CD4-positive, alpha-beta T cell treated with Interferon gamma for 1 hour (primary cell): ENCODE data around the gene FADS2.
A peak's percentile ranks its signal among the peaks of the same experiment; 100 is the strongest.

ENCODE experiments used
- DNase-seq: peaks from one replicate; pipeline ENCODE4 v3.0.0-alpha.2; 2020

The FADS2 gene

GRCh38 chr11:61826930-61827570 is 1.1 kb upstream of the FADS2 start:
- DNase-seq, result peak; percentile 15

- DNase-seq, result no peak
These were observed 204 bp downstream of the FADS2 start for GRCh38 chr11:61828379-61828628.

GRCh38 chr11:61828629-61829407 is 718 bp downstream of the FADS2 start:
- no peak for DNase-seq

- no peak for DNase-seq
These were observed 1.7 kb downstream of the FADS2 start for GRCh38 chr11:61829806-61830205.

GRCh38 chr11:61830237-61831105 is 2.4 kb downstream of the FADS2 start:
- no peak for DNase-seq

GRCh38 chr11:61832207-61832606 is 4.1 kb downstream of the FADS2 start:
- no peak for DNase-seq

GRCh38 chr11:61832754-61833153 is 4.7 kb downstream of the FADS2 start:
- no peak for DNase-seq

GRCh38 chr11:61833471-61833870 is 5.4 kb downstream of the FADS2 start:
- peak; percentile 25 for DNase-seq

- no peak for DNase-seq
These were observed 5.8 kb downstream of the FADS2 start for GRCh38 chr11:61833926-61834277.

GRCh38 chr11:61834278-61835048 is 6.4 kb downstream of the FADS2 start:
- DNase-seq, result peak; percentile 64

- DNase-seq, result no peak
These were observed 8.1 kb downstream of the FADS2 start for GRCh38 chr11:61836193-61836592.

GRCh38 chr11:61837411-61838005 is 9.4 kb downstream of the FADS2 start:
- no peak for DNase-seq

- no peak for DNase-seq
These were observed 10.4 kb downstream of the FADS2 start for GRCh38 chr11:61838501-61838900.

- DNase-seq, result no peak
These were observed 10.8 kb downstream of the FADS2 start for GRCh38 chr11:61838921-61839320.

- DNase-seq, result no peak
These were observed 11.6 kb downstream of the FADS2 start for GRCh38 chr11:61839742-61840141.

GRCh38 chr11:61840371-61840770 is 12.3 kb downstream of the FADS2 start:
- no peak for DNase-seq

GRCh38 chr11:61841636-61842527 is 13.8 kb downstream of the FADS2 start:
- no peak for DNase-seq

- DNase-seq, result no peak
These were observed 14.4 kb downstream of the FADS2 start for GRCh38 chr11:61842528-61842820.

GRCh38 chr11:61844909-61845565 is 16.9 kb downstream of the FADS2 start:
- DNase-seq, result no peak

GRCh38 chr11:61846362-61847020 is 18.4 kb downstream of the FADS2 start:
- DNase-seq, result no peak
